DMS53 treated with DMSO at 0.1 percent for 48 hours (cell line): ENCODE measurements around the gene RAB44.
A peak's percentile ranks its signal among the peaks of the same experiment; 100 is the strongest.

Experiments used
- DNase-seq: peaks from one replicate; lab custom pipeline; 2025; ENCODE audit not compliant: unreplicated experiment; lab: John Stamatoyannopoulos, UW

RAB44 gene

DNA sequence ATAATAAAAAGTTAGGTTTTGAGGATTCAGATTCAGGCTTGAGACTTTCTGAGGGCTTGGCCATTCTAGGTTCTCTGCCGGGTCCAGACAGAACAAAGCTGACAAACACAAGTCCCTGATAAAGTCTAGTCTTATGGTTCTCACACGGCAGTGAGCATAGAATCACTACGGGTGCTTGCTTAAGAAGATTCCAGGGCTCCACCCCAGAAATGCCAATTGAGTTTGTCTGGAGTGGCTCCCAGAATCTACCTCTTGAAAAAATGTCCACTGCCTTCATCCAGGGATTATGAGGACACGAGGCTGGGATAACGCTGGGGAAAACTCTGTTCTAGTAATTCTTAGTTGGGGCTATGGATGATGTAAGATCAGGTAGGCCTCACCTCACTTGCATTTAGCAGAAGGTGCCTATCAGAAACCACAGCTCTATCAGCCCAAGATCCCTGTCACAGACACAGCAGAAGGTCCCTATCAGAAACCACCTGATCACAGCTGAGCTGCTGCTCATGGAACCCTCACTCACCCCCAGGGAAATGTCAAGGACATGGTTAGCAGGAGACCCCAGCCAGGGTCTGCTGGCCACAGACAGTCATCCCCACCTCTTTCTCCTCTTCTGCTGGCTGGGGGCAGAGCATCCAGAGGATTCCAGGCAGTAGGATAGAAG is 52.3 kb downstream of the RAB44 start:
- no peak for DNase-seq

DNA sequence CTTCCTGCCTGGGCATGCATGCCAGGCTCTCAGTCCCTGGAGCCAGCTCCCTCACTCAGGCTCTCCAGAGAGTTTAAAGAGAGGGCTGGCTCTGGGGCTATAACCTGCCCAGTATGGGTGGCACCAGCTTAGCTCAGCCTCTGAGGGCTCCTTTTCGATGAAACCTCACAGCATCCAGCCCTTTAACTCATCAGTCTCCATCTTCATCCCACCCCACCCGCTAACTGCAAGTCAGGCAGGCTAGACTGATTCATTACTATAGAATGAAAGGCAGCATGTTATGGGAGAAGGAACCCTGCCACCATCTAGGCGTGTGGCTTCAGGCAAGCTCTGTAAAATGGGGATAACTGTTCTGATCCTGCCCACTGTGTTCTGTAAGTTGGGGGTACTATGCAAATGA is 53.5 kb downstream of the RAB44 start:
- no peak for DNase-seq

DNA sequence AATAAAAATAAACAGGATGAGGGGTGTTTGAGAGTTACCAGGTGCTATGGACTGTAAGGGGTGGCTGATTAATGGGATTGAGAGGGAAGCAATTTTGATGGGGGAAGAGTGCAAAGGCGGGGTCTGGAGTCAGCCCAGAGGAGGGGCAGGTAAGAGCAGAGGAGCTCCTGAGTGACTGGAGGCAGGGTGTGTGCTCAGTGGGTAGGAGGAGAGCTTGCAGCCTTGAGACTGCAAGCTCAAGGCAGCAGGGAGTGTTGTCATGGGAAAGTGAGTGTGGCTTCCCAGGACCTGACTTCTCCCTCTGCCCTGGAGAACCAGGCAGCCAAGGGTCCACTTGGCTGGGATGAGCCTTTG is 54.2 kb downstream of the RAB44 start:
- DNase-seq = no peak

DNA sequence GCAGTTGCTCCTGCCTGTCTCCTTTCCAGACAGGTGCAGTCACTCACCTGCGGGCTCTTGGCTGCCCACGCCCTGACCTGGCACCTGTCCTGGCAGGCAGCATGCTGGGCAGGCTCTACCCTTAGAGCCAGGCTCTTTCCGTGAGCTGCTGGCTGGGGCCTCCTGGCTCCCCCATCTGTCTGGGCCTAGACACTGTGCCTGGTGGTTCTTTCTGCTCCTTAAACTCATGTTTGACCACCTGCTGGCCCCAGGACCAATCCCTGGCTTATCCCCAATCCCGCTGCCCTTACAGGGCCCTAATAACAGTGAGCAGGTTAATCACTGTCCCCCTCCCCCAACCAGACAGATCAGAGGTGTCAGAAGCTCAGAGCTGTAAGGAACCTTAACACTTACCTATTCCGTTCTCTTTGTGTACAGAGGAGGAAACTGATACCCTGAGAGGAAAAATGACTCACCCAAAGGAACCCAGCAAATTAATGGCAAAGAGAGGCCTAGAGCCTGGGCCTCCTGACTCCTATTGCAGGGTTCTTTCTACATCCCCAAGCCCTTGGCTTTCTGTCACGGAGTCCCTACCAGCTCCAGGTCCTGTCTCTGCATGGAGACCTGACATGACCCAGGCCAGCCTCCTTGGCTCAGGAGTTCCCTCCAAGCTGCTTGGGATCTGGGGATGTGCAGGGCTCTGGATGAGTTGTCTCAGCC is 54.7 kb downstream of the RAB44 start:
- DNase-seq = peak; percentile 60

DNA sequence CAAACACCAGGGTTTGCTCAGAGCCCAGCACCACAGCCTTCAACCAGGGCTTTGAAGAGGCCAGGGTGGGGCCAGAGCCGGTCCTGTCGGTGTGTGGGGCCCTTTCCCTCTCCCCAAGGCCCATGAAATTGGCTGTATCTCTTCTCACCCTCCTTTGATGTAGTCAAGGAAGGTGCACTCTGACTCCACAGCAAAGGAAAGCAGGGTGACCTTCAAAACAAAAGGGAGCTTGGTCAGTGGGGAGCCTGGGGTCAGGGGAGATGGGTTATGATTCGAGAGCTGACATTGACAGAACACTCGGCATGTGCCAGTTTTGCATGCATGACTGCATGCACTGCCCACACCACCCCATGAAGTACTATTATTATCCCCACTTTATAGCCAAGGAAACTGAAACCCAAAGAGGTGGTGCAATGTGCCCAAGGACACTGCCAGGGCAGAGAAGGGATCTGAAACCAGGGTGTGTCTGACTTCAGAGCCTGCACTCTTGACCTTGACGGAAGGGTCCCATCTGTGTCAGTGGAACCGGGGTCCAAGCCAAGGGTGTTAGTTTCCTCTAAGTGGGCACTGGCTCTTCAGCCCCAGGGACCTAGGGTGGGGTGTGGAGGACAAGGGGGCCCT is 55.4 kb downstream of the RAB44 start:
- DNase-seq = no peak

DNA sequence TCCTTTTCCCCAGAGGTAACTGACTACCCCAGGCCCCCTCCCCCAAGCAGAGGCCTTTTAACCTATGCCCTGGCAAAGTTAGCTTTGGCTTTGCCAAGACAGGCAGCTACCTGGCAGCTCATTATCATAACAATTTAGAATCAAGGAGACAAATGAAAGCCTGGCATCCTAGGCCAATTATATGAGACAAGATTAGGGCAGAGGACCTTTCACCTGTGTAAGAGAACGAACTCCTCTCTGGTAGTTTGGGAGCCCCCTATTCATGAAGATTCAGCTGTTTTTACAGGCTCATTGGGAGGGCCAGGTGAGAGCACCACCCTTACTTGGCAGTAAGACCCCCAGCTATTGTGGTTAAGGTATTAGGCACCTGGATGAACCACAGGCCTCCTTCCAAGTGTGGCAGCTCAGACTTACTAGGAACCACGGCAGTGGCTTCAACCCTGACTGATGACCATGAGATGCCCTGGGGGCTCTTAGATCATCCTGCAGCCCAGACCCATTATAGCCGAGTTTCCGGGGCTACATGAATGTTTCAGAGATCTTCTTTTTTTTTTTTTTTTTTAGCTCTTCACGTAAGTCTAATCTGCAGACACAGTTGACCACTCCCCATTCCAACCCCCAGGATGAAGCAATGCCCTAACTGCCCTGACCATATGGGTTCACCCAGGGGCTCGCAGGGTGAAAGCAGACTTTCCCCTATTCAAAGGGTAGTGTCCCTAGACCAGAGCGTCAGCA is 56.2 kb downstream of the RAB44 start:
- DNase-seq = no peak

DNA sequence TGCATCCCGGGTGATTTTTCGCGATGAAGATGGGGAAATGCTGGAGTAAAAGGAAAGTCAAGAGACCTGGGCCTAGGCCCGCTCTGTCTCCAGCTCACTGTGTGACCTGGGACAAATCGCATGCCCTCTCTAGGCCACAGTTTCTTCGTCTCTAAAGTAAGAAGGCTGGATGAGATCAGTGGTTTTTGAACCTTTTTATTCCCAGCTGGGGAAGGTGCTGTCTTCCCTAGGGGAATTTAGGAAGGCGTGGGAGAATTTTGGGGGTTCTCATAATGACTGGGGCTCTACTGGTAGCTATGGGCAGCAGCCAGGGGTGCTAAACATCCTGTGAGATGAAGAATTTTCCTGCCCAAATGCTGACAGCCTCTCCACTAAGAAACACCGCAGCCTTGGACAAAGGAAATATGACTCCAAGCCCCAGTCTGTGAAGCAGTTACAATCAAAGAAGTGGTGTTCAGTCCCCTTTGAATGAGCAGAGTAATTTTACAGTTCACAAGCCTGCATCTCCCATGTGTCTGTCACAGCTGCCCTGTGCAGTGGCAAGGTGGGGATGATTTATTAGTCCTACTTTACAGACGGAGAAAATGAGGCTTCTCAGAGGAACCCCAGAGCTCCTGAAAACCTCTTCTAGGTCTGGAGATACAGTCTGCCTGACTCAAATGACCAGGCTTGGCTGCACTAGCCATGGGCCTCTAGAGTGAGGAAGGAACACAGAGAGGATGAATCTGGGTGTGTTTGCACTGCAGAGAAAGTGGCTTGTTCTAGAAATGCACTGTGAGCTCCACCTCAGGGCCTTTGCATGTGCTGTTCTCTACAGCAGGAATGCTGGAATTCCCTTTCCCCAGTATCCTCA is 57.2 kb downstream of the RAB44 start:
- DNase-seq = no peak

DNA sequence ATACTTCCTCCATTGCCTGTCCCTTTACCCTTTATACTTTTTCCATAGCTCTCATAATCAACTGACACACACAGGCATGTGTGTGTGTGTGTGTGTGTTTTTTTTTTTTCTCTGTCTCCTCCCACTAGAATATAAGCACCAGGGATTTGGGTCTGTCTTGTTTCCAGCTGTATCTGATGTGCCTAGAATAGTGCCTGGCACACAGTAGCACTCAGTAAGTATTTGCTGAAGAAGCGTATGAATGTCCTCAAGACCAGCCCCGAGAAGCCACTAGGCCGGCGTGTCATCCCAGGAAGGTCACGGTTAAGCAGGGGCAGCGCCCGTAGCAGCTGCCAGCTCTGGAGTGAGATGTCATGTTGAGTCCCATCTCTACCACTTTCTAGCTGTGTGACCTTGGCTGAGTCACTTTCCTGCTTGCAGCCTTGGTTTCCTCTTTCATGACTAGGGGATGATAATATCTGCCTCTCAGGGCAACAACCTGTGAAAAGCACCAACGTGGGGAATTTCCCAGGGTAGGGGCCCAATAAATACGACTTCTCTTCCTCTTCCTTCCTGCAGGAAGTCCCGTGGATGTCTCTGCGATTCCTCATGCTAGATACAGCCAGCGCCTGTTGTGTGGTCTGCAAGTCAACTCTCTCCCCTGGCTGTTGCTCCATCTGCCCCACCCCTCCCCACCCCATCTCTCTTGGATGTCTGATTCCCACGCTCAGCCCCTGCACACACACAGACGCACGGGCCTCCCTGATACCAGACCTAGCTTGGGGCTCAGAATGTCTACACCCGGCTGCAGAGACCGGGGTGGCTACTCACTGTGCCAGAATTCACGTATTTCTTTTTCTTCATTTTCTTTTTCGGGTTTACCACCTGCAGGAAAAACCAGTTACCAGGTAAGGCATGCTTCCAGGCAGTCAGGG is 58.1 kb downstream of the RAB44 start:
- DNase-seq = no peak

DNA sequence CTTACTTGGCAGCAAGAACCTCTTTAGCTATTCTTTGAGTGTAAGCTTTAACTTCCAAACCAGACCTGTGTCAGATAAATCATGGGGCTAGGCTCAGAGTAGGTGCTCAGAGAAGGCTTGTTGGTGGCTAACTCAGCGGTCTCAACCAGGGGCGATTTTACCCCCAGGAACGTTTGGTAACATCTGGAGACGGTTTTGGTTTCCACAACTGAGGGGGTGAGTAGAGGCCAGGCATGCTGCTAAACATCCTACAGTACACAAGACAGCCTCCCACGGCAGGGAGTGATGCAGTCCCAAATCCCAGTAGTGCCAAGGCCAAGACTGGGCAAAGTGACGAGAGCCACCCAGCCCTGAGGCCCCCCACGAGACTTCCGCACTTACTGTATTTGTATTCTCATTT is 59.2 kb downstream of the RAB44 start:
- no peak for DNase-seq

DNA sequence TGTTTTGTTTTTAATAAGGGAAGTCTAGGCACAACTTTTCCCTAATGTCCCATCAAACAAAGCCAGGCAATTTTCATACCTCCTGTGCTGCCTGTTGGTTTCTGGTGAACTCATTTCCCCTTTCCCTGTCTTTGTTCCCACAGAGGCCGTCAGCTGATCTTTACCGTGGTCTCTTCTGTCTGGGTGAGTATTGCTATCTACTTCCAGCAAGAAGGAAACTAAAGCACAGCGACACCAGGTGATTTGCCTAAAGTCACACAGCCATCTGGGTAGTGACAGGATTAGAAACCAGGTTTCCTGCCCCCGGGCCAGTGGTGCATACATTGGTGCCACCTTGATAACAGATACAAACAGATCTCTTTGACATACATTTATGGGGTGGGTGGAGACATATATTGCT is 59.6 kb downstream of the RAB44 start:
- DNase-seq = no peak

DNA sequence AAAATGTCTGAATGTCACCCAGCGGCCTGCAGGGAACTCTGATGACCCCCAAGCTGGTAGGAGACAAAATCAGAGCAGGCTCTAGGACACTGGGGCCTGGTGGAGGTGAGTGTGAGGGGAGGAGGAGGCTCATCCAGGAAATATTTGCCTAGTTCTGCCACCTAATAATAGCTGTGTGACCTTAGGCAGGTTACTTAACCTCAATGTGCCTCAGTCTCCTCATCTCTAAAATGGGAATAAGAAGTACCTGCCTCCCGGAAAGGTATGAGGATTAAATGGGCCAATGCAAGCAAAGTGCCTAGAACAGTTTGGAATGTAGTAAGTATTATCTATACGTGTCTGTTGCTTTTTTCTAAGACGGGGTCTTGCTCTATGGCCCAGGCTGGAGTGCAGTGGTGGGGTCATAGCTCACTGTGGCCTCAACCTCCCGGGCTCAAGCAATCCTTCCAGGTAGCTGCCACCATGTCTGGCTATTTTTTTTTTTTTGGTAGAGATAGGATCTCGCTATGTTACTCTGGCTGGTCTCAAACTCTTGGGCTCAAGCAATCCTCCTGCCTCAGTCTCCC is 60.4 kb downstream of the RAB44 start:
- no peak for DNase-seq

DNA sequence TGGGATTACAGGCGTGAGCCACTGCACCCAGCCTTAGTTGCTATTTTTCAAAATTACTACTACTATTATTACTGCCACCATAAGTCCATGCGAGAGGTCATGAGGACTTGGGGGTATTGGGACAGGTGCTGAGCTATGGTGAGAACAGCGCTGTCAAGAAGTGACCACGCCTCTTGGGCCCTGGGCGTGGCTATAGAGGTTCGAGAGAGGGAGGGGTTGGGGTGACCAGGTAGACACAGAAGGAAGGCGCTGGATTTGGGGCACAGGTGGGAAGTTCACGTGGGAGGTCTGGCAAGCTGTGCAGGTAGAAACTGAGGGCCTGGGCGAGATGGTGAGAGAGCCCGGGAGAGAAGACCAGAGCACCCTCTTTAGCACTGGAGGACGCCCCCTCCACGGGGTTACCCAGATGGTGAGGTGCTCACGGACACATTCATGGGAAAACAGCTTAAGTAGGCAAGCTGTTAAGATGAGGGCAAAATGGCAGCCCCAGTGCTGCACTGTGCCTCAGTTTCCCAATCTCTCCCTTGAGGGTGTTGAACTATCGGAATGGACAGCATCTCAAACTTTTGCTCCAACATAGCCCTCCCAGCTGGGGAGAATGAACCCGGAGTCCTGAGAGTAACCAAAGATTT is 61.0 kb downstream of the RAB44 start:
- no peak for DNase-seq

DNA sequence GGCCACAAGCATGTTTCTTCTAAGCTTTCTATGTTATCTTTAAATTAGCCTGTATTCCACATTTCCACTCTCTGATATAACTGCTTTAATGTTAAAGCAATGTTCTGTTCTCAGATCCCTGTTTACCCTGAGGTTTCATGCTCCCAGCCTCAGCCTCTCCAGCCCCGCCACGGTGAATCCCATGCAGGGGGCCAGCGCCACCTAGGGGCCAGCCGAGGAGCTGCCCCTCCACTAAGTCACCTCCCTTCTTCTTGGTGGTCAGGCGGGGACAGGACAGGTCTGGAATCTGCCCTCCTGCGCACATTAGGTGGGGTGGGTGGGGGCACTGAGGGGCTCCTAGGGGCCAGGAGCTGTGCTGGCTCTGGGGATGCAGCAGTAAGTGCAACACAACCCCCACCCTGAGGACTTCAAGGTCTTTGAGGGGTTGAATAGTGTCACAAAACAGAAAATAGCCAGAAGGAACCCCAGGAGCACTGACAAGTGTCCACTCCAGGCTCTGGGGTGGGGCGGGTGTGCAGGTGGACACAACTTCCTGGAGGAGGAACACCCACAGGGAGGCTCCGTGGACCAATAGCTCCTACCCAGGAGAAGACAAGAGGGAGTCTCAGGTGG is 61.6 kb downstream of the RAB44 start:
- DNase-seq = peak; percentile 70

DNA sequence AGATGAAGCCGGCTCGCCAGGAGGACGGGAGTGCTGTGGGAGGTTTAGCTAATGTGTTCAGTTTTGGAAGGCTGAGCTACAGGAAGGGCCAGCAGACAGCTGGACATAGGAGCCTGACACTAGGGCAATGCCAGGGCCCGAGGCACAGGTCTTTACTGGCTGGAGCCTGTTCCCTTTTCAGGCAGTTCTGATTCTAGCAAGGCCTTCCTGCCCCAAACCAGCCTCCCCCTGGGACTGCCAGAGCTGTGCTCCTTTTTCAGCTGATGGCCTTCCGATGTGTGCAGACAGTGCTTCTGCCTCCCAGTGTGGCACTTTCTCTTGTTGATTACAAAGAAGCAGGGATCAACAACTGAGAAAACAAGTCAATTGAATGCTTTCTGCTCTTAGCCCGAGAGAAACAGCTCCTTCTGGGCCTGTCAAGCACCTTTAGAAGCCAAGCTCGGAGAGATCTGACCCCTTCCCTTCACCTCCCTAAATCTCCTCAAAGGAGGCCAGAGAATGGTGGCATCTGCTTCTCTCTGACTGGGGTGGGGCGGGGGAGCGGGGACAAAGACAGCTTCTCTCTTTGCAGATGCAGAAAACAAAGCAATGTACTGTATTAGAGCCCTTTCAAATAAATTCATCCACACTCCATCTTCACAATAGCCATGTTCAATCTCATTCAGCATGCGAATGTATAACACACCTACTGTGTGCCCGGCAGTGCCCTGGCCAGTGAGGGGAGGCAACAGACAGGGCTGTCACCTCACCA is 63.2 kb downstream of the RAB44 start:
- DNase-seq = no peak

DNA sequence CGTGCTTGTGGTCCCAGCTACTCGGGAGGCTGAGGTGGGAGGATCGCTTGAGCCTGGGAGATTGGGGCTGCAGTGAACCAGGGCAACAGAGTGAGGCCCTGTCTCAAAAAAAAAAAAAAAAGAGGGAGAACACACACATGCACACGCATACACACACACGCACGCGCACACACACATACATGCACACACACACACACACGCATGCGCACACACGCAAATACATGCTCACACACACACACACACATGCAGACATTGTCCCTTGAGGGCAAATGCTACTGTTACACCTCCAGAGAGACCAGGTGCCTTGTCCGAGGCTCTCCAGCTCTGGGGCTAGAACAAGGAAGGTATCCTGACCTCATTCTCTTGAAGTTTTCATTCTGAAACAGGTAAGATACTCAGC is 64.5 kb downstream of the RAB44 start:
- DNase-seq = no peak

DNA sequence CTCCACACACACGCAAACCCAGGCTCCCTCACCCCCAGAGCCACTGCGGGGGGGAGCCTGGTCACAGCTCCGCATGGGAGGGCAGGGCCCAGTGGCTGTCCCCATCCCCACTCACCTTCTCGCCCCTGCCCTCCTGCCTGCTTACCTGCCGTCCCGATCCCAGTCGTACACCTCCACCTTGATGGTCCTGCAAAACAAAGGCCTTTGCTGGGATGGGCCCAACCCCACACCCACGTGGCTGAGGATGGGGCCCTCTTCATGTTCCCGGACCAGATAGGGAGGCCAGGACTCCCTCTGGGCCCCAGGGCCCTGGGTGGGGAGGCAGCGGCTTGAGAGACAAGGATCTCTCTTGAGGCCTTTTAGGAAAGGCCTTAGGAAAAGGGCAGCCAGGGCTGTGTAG is 67.6 kb downstream of the RAB44 start:
- no peak for DNase-seq

DNA sequence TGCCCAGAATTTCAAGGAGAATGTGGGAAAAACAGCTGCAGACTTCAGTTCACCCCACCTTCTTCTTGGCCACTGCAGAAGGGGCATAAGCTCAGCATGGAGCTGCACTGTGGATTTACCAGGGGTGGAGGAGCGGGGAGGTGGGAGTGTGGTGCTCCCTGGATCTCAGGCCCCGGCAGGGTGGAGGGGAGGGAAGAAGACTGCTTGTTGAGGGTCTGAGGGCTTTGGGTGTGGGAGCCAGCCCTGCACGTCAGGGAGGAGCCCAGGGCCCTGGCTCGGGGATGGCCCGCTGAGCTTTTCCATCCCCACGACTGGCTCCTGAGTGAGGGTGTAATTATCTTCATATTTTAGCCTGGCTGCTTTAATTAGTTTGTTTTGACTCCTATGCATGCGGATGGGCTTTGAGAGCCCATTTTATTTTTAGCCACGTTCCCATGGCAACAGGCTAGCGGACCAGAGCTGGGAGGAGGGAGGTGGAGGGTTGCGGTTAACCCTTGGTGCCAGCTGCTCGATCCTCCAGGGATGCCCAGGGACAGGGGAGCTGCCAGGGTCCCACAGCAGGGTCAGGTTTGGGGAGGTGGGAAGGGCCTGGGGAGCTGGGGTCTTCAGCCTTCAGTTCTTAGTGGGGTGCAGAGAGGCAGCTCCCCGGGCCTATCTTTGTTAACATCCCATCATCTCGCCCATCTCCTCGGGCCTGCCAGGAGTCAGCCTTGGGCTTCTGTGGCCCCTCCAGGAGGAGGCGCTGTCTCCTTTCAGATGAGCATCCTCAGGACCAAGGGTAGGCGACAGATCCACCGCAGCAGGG is 68.2 kb downstream of the RAB44 start:
- peak; percentile 55 for DNase-seq
